ENCODE results near the gene VSIR. TPM values are rescaled to one million over a fixed set of nuclear protein-coding genes. Genes with fewer than 3 reads are reported as not detected.

VSIR gene
- total RNA-seq, 1 experiment from 2014 or later = 3.6 TPM

DNA sequence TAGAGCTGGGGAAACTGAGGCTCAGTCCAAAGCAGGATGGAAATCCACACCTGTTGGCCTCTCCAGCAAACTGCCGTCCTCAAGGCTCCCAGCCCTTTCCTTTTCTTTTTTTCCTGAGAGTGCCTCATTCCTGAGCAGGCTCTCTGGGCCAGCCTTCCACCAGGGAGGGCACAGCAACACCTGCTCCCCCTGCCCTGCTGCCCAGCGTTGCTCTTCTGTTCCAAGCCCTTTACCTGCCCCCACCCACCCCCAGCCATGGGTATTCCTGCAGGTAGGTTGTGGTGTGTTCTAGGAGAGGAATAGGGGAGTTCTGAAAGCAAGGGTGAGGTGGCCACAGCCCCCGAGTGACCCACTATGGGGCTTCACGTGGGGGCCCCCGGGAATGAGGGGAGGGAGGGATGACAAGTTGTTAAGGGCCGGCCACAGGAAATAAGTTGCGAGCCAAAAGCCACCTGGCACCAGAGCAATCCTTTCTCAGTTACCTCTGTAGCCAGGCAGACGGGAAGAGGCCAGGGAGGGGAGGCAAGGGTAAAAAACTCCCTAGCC is 19.3 kb downstream of the VSIR start:
- H3K4me3 Mint-ChIP-seq (ENCODE audit: unreplicated experiment) = no peak overlapping the region
- no peak for DNase-seq (ENCODE audit: unreplicated experiment)
- intact Hi-C loops (cut with micrococcal nuclease) = no loop called here
- TF ChIP-seq, protein P1, sequence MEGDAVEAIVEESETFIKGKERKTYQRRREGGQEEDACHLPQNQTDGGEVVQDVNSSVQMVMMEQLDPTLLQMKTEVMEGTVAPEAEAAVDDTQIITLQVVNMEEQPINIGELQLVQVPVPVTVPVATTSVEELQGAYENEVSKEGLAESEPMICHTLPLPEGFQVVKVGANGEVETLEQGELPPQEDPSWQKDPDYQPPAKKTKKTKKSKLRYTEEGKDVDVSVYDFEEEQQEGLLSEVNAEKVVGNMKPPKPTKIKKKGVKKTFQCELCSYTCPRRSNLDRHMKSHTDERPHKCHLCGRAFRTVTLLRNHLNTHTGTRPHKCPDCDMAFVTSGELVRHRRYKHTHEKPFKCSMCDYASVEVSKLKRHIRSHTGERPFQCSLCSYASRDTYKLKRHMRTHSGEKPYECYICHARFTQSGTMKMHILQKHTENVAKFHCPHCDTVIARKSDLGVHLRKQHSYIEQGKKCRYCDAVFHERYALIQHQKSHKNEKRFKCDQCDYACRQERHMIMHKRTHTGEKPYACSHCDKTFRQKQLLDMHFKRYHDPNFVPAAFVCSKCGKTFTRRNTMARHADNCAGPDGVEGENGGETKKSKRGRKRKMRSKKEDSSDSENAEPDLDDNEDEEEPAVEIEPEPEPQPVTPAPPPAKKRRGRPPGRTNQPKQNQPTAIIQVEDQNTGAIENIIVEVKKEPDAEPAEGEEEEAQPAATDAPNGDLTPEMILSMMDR (IDR thresholded peaks at IDR 0.05; ENCODE audit: unreplicated experiment) = no peak
- no TSS peak for BruUV-seq (replicated peaks)
- no peaks in the 10 kb centered on the region for H3K9me3 Mint-ChIP-seq (ENCODE audit: unreplicated experiment)
- H3K4me1 Mint-ChIP-seq (ENCODE audit: insufficient read depth, unreplicated experiment) = no peaks in the 10 kb centered on the region
- no peaks in the 10 kb centered on the region for H3K27me3 Mint-ChIP-seq (ENCODE audit: insufficient read depth, unreplicated experiment)
- ChIA-PET CTCF (no interaction called here), POLR2A (no interaction called here)
- H3K36me3 Mint-ChIP-seq (ENCODE audit: insufficient read depth, unreplicated experiment) = no peaks in the 10 kb centered on the region
- H3K27ac Mint-ChIP-seq (ENCODE audit: low read depth, unreplicated experiment) = no peak overlapping the region

DNA sequence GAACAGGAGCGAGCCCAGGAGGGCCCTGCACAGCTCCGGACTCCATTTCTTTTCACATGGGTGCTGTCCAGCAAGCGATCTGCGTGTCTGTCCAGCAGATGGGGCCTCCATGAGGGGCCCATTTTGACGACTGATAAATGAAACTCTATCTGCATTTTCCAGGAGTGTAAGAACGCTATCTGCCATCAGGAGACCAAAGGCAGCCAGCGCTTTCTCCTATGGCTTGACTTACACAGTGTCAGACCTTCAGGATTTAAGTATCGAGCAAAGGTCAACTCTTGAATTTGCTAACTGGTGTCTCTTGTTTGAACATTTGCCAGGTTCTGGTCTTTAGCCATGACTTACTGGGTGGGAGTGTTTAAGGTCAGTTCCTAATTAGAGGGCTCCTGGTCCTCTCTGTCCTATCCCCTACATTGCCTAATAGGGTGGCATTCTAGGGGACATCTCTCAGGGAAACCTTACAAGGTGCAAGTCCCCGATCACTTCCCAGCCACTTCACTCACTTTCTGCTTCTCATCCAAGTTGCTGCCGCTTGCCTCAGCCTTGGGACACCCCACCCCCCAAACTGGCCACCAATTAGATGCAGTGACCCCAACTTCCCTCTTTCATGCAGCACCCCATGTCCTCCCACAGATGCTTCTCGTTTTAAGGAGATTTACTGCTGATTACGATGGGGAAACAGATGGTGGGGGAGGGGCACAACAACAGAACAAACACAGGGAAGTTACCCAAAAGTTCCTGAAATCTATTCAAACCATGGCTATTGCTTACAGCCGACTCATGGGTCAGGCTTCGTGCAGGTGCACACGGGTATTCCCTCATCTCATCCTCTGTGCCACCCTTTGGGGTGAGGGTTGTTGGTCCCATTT is 20.0 kb downstream of the VSIR start:
- BruUV-seq (replicated peaks) = no TSS peak
- Mint-ChIP-seq H3K4me3 (ENCODE audit: unreplicated experiment) (no peak overlapping the region), H3K36me3 (ENCODE audit: insufficient read depth, unreplicated experiment) (no peaks in the 10 kb centered on the region), H3K27me3 (ENCODE audit: insufficient read depth, unreplicated experiment) (no peaks in the 10 kb centered on the region), H3K27ac (ENCODE audit: low read depth, unreplicated experiment) (no peak overlapping the region), H3K9me3 (ENCODE audit: unreplicated experiment) (no peaks in the 10 kb centered on the region), H3K4me1 (ENCODE audit: insufficient read depth, unreplicated experiment) (no peaks in the 10 kb centered on the region)
- CTCF ChIA-PET = interaction anchor here (0.7 to 1.2 kb wide), 2 partner anchors 10 to 57 kb away, joined by 3 read pairs; no protein-coding TSS in a partner anchor
- POLR2A ChIA-PET = no interaction called here
- TF ChIP-seq, protein P1 (IDR thresholded peaks at IDR 0.05; ENCODE audit: unreplicated experiment) = no peak
- no peak for DNase-seq (ENCODE audit: unreplicated experiment)
- intact Hi-C loops (cut with micrococcal nuclease) = no loop called here

GRCh38 chr10:71752391-71753090 is 20.8 kb downstream of the VSIR start:
- ChIA-PET POLR2A (no interaction called here), CTCF (interaction anchor here (0.7 to 1.2 kb wide), 2 partner anchors 9 to 56 kb away, joined by 3 read pairs; no protein-coding TSS in a partner anchor)
- H3K4me3 Mint-ChIP-seq (ENCODE audit: unreplicated experiment) = no peak overlapping the region
- H3K9me3 Mint-ChIP-seq (ENCODE audit: unreplicated experiment) = no peaks in the 10 kb centered on the region
- no TSS peak for BruUV-seq (replicated peaks)
- DNase-seq (ENCODE audit: unreplicated experiment) = no peak
- TF ChIP-seq, protein P1 (IDR thresholded peaks at IDR 0.05; ENCODE audit: unreplicated experiment) = no peak
- no peaks in the 10 kb centered on the region for H3K27me3 Mint-ChIP-seq (ENCODE audit: insufficient read depth, unreplicated experiment)
- no peak overlapping the region for H3K27ac Mint-ChIP-seq (ENCODE audit: low read depth, unreplicated experiment)
- H3K4me1 Mint-ChIP-seq (ENCODE audit: insufficient read depth, unreplicated experiment) = no peaks in the 10 kb centered on the region
- H3K36me3 Mint-ChIP-seq (ENCODE audit: insufficient read depth, unreplicated experiment) = no peaks in the 10 kb centered on the region
- intact Hi-C loops (cut with micrococcal nuclease) = no loop called here

GRCh38 chr10:71751515-71752224 is 21.6 kb downstream of the VSIR start:
- H3K36me3 Mint-ChIP-seq (ENCODE audit: insufficient read depth, unreplicated experiment) = no peaks in the 10 kb centered on the region
- H3K27ac Mint-ChIP-seq (ENCODE audit: low read depth, unreplicated experiment) = no peak overlapping the region
- TF ChIP-seq, protein P1 (IDR thresholded peaks at IDR 0.05; ENCODE audit: unreplicated experiment) = no peak
- no peaks in the 10 kb centered on the region for H3K9me3 Mint-ChIP-seq (ENCODE audit: unreplicated experiment)
- no peaks in the 10 kb centered on the region for H3K27me3 Mint-ChIP-seq (ENCODE audit: insufficient read depth, unreplicated experiment)
- H3K4me3 Mint-ChIP-seq (ENCODE audit: unreplicated experiment) = no peak overlapping the region
- POLR2A ChIA-PET = no interaction called here
- no peak for DNase-seq (ENCODE audit: unreplicated experiment)
- no TSS peak for BruUV-seq (replicated peaks)
- CTCF ChIA-PET = no interaction called here
- no peaks in the 10 kb centered on the region for H3K4me1 Mint-ChIP-seq (ENCODE audit: insufficient read depth, unreplicated experiment)
- intact Hi-C loops (cut with micrococcal nuclease) = no loop called here

Data from MCF 10A (cell line).